Measurements from ENCODE around the gene PLB1.

The PLB1 gene

DNA sequence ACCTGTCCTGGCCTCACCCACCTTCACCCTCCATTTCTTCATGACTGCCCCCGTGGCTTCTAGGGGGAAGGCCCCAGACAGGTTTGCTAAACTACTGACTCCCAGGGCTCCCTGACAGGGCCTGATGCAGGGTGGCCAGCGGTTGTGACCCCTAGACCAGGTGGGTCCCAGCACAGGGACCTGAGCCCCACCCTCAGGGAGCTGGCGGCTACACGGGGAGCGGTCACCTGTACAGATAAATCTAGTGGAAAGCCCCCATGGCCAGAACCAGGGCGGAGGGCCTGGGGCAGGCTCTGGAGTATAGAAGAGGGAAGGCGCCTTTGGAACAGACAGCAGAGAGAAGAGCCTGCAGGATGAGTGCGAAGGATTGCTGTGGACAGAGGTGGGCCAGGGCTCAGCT lies 42.5 kb upstream of the PLB1 start:
- no peak for DNase-seq (ENCODE audit: low spot score)
- H3K27ac ChIP-seq = peak overlapping the region; percentile 37
- TF ChIP-seq, protein P1, sequence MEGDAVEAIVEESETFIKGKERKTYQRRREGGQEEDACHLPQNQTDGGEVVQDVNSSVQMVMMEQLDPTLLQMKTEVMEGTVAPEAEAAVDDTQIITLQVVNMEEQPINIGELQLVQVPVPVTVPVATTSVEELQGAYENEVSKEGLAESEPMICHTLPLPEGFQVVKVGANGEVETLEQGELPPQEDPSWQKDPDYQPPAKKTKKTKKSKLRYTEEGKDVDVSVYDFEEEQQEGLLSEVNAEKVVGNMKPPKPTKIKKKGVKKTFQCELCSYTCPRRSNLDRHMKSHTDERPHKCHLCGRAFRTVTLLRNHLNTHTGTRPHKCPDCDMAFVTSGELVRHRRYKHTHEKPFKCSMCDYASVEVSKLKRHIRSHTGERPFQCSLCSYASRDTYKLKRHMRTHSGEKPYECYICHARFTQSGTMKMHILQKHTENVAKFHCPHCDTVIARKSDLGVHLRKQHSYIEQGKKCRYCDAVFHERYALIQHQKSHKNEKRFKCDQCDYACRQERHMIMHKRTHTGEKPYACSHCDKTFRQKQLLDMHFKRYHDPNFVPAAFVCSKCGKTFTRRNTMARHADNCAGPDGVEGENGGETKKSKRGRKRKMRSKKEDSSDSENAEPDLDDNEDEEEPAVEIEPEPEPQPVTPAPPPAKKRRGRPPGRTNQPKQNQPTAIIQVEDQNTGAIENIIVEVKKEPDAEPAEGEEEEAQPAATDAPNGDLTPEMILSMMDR (conservative IDR thresholded peaks at IDR 0.05; ENCODE audit: low read depth) = no peak
- ChIA-PET CTCF (interaction anchor here (0.7 to 1.9 kb wide), 6 partner anchors 9 to 280 kb away, joined by 3 to 8 read pairs (median 3); partner anchors contain the start of gene PLB1), POLR2A (ENCODE audit: low non-redundant PET) (no interaction called here)

DNA sequence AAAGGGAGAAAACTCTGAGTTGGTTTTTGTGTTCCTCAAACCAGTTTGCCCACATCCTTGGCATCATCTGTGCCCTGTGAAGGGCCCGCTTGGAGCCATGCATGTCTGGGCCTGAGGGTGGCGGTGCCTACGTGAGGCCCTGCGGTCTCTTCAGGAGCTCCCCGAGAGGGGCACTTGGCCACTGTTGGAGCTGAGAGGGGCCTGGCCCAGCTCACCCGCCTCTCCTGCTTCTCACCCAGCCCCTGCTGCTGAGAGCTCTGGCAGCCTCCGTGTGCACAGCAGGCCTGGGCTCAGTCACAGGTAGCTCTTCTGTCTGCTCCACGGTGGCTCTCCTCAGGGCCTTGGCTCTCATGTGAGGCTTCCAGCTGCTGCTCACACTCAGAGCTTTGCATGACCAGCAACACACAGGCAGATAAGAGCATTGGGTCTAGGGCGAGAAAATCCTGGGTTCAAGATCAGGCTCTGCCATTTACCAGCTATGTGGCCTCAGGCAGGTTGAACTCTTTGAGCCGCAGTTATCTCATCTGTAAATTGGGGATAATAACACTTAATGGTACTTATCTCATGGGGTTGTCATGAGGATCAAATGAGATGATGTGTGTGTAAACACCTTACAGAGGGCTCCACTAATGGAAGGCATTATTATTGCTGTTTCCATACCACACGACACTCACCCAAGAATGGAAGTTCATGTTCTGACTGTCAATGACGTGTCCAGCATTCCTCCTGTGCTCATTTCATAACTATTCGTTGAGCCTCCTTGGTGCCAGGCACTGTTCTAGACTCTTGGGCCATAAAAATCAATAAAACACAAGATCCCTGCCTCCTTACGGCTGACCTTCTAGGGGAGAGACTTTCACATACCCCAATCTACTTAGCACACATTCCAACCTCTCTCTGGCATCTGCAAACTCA lies 41.6 kb upstream of the PLB1 start:
- DNase-seq (ENCODE audit: low spot score) = no peak
- TF ChIP-seq, protein P1 (conservative IDR thresholded peaks at IDR 0.05; ENCODE audit: low read depth) = no peak

DNA sequence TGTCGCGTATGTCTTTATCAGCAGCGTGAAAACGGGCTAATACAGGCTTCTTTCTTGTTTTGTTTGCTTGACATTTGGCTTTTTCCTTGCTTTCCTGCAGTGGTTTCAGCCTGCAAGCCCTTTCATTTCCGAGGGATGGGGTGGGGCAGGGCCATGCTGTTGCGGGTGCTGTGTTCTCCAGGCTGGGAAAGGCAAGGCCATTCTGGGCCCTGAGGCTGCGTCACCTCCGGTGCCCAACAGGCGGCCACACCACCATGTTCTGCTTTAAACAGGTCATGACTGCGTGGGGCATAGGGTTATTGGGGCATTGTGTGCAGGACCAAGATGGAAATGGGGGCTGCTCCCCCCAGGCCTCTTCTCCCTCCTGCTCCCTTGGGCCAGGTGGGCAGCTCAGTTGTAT lies 38.6 kb upstream of the PLB1 start:
- H3K27ac ChIP-seq = no peak overlapping the region
- ChIA-PET POLR2A (ENCODE audit: low non-redundant PET) (no interaction called here), CTCF (no interaction called here)
- no peak for DNase-seq (ENCODE audit: low spot score)
- TF ChIP-seq, protein P1 (conservative IDR thresholded peaks at IDR 0.05; ENCODE audit: low read depth) = no peak

More for the DNA sequence above, 41.6 kb upstream of the PLB1 start:
- CTCF ChIA-PET = interaction anchor here (0.7 to 1.9 kb wide), 5 partner anchors 10 to 112 kb away, joined by 3 to 8 read pairs (median 3); partner anchors contain the start of gene PLB1
- POLR2A ChIA-PET (ENCODE audit: low non-redundant PET) = no interaction called here
- peak overlapping the region; percentile 37 for H3K27ac ChIP-seq

DNA sequence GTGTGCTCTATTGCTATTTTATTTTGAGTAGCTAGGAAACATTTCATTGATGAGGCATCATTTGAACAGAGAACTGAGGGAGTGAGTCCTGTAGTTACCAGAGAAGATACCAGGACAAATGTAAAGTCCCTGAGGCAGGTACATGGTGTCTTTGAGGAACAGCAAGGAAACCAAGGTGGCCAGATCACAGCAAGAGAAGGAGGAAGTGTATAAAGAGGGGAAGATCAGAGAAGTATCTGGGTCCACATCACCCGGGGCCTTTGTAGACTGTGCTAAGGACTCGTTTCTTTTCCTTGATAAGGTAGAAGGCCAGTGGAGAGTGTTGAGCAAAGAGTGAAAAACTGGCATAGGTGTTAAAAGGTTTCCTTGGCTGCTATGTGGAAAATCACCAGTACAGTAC lies 34.8 kb upstream of the PLB1 start:
- TF ChIP-seq, protein P1 (conservative IDR thresholded peaks at IDR 0.05; ENCODE audit: low read depth) = no peak
- CTCF ChIA-PET = interaction anchor here (0.6 kb wide), 1 partner anchor 496 kb away, joined by 3 read pairs; no protein-coding TSS in a partner anchor
- DNase-seq (ENCODE audit: low spot score) = no peak
- no peak overlapping the region for H3K27ac ChIP-seq
- POLR2A ChIA-PET (ENCODE audit: low non-redundant PET) = no interaction called here

DNA sequence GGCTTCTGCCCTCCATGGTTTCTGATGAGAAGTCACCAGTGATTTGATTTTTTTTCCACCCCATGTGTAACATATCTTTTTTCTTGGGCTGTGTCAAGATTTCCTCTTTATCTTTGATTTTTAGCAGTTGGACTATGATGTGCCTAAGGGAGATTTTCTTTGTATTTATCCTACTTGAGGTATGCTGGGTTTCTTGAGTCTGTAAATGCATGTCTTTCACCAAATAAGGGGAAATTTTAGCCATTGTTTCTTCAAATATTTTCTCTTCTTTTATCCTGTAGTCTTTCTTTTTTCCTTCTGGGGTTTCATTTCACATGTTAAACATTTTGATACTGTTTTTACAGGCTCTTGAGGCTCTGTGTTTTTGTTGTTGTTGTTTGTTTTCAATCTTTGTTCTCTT lies 33.7 kb upstream of the PLB1 start:
- ChIA-PET CTCF (no interaction called here), POLR2A (ENCODE audit: low non-redundant PET) (no interaction called here)
- H3K27ac ChIP-seq = no peak overlapping the region
- TF ChIP-seq, protein P1 (conservative IDR thresholded peaks at IDR 0.05; ENCODE audit: low read depth) = no peak
- DNase-seq (ENCODE audit: low spot score) = no peak

DNA sequence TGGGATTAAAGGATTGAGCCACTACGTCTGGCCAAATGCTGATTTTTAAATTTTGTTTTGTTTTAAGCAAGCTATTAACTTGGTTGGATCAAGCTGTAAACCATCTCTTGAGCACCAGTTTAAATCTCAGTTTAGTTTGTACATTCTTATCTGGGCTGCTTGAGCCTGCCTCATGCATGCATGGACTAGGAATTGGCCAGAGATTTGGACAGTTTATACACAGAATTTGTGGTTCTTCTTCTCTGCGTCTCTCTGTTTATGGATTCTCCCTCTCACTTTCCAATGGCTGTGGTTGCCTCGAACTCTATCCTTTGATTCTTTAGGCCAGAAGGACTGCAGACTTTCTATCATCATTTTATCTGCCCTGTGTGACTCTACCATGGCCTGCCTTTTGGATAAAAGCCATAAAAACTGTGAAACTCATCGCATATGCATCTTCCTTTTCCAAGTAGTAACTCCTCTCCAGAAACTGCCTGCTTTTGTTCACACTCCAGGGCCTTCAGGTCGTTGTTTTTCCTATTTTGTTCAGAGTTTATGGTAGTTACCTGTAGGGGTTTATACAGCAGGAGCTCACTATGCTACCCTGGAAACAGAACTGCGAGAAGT lies 32.5 kb upstream of the PLB1 start:
- no peak overlapping the region for H3K27ac ChIP-seq
- no peak for DNase-seq (ENCODE audit: low spot score)
- ChIA-PET CTCF (no interaction called here), POLR2A (ENCODE audit: low non-redundant PET) (no interaction called here)
- TF ChIP-seq, protein P1 (conservative IDR thresholded peaks at IDR 0.05; ENCODE audit: low read depth) = no peak

Measured in RWPE1 (cell line).